ENCODE results near the gene KIR2DL1. TPM values are rescaled to one million over a fixed set of nuclear protein-coding genes. Genes with fewer than 3 reads are reported as not detected.
"Not testable (repeated sequence)": the region's sequence is repeated elsewhere in the genome, so short reads cannot be mapped to it uniquely, and the experiment has no call there.

The KIR2DL1 gene
- total RNA-seq, 1 donor from 2014 or later: not detected

DNA sequence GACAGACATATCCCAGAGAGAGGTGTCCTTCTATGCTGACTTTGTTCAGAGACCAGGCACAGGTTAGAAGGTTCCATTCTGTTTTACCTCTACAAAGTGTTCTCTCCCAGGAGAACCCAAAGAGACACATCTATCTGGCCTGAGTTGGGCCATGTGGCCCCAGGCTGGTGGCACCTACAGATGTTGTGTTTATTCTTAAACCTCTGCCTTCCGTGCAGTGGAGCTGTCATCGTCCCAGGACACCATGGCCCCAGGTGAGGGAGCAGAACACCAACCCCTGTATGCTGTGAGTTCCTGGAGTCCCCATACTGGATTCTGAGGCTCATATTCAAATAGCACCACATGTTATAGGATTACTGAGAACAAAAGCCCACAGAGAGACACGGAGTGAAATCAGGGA lies 41.4 kb upstream of the KIR2DL1 start:
- no peaks in the 10 kb centered on the region for H3K36me3 Mint-ChIP-seq (ENCODE audit: unreplicated experiment)
- H3K27me3 Mint-ChIP-seq (ENCODE audit: unreplicated experiment): no peaks in the 10 kb centered on the region
- peaks cover 65% of the 10 kb centered on the region for H3K9me3 Mint-ChIP-seq (ENCODE audit: unreplicated experiment)
- H3K27ac Mint-ChIP-seq (ENCODE audit: unreplicated experiment): no peak overlapping the region
- TF ChIP-seq, protein P1, sequence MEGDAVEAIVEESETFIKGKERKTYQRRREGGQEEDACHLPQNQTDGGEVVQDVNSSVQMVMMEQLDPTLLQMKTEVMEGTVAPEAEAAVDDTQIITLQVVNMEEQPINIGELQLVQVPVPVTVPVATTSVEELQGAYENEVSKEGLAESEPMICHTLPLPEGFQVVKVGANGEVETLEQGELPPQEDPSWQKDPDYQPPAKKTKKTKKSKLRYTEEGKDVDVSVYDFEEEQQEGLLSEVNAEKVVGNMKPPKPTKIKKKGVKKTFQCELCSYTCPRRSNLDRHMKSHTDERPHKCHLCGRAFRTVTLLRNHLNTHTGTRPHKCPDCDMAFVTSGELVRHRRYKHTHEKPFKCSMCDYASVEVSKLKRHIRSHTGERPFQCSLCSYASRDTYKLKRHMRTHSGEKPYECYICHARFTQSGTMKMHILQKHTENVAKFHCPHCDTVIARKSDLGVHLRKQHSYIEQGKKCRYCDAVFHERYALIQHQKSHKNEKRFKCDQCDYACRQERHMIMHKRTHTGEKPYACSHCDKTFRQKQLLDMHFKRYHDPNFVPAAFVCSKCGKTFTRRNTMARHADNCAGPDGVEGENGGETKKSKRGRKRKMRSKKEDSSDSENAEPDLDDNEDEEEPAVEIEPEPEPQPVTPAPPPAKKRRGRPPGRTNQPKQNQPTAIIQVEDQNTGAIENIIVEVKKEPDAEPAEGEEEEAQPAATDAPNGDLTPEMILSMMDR (IDR thresholded peaks at IDR 0.05): no peak
- DNase-seq (ENCODE audit: extremely low spot score, unreplicated experiment): peak; percentile 44
- H3K4me3 Mint-ChIP-seq (ENCODE audit: unreplicated experiment): no peak overlapping the region
- no peaks in the 10 kb centered on the region for H3K4me1 Mint-ChIP-seq (ENCODE audit: unreplicated experiment)

DNA sequence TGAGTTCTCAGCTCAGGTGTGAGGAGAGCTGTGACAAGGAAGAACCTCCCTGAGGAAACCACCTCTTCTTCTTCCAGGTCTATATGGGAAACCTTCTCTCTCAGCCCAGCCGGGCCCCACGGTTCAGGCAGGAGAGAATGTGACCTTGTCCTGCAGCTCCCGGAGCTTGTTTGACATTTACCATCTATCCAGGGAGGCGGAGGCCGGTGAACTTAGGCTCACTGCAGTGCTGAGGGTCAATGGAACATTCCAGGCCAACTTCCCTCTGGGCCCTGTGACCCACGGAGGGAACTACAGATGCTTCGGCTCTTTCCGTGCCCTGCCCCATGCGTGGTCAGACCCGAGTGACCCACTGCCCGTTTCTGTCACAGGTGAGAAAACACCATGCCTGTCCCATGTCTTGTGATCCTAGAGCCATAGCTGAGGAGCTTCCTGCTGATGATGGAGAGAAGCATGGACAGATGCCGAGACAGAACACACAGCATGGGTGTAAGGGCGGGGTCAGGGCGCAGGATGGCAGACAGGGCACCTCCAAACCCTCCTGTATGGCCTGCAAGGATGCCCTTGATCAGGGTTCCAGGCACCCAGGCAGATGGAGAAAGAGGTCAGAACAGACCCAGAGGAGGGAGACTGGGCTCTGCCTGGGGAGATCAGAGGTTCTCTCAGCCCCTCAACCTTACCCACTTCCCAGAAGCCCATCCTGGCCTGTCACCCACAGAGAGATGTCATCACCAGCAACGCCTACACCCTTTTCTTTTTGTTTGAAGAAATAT lies 40.0 kb upstream of the KIR2DL1 start:
- DNase-seq (ENCODE audit: extremely low spot score, unreplicated experiment): peak; percentile 68
- no peak overlapping the region for H3K4me3 Mint-ChIP-seq (ENCODE audit: unreplicated experiment)
- H3K27ac Mint-ChIP-seq (ENCODE audit: unreplicated experiment): no peak overlapping the region
- no peaks in the 10 kb centered on the region for H3K27me3 Mint-ChIP-seq (ENCODE audit: unreplicated experiment)
- H3K9me3 Mint-ChIP-seq (ENCODE audit: unreplicated experiment): peaks cover 68% of the 10 kb centered on the region
- TF ChIP-seq, protein P1 (IDR thresholded peaks at IDR 0.05): no peak
- H3K4me1 Mint-ChIP-seq (ENCODE audit: unreplicated experiment): no peaks in the 10 kb centered on the region
- no peaks in the 10 kb centered on the region for H3K36me3 Mint-ChIP-seq (ENCODE audit: unreplicated experiment)

DNA sequence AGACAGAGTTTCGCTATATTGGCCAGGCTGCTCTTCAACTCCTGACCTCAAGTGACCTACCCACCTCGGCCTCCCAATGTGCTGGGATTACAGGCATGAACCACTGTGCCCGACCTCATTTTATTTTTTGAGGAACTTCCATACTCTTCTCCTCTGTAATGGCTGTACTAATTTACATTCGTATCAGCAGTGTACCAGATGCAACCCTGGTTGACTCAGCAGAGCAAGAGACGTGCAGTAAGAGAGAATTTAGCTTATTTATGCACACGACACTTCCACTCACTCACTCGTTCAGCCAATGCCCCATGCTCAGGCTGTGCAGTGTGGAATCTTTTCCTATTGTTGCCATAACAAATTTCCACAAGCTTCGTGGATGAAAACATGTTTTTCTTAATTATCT lies 38.4 kb upstream of the KIR2DL1 start:
- Mint-ChIP-seq H3K4me3 (ENCODE audit: unreplicated experiment) (no peak overlapping the region), H3K9me3 (ENCODE audit: unreplicated experiment) (peaks cover 59% of the 10 kb centered on the region), H3K27me3 (ENCODE audit: unreplicated experiment) (no peaks in the 10 kb centered on the region), H3K4me1 (ENCODE audit: unreplicated experiment) (no peaks in the 10 kb centered on the region), H3K27ac (ENCODE audit: unreplicated experiment) (no peak overlapping the region), H3K36me3 (ENCODE audit: unreplicated experiment) (no peaks in the 10 kb centered on the region)
- TF ChIP-seq, protein P1 (IDR thresholded peaks at IDR 0.05): no peak
- DNase-seq (ENCODE audit: extremely low spot score, unreplicated experiment): no peak

DNA sequence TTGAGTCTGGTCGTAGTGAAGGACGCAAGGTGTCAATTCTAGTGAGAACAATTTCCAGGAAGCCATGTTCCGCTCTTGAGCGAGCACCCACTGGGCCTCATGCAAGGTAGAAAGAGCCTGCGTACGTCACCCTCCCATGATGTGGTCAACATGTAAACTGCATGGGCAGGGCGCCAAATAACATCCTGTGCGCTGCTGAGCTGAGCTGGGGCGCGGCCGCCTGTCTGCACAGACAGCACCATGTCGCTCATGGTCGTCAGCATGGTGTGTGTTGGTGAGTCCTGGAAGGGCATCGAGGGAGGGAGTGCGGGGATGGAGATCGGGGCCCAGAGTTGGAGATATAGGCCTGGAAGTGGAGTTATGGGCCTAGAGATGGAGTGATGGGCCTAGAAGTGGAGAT lies 31.3 kb upstream of the KIR2DL1 start, which contains the start of gene KIR2DL3:
TSS of gene KIR2DL3 (plus strand) at position 208 of the 400 bp plus-strand sequence. CDS start at position 241, 33 bp downstream.
- not testable (repeated sequence) for H3K36me3 Mint-ChIP-seq (ENCODE audit: unreplicated experiment); H3K27ac Mint-ChIP-seq (ENCODE audit: unreplicated experiment); H3K4me3 Mint-ChIP-seq (ENCODE audit: unreplicated experiment); H3K4me1 Mint-ChIP-seq (ENCODE audit: unreplicated experiment); H3K27me3 Mint-ChIP-seq (ENCODE audit: unreplicated experiment)
- DNase-seq (ENCODE audit: extremely low spot score, unreplicated experiment): peak; percentile 68
- H3K9me3 Mint-ChIP-seq (ENCODE audit: unreplicated experiment): peaks cover 45% of the 10 kb centered on the region

DNA sequence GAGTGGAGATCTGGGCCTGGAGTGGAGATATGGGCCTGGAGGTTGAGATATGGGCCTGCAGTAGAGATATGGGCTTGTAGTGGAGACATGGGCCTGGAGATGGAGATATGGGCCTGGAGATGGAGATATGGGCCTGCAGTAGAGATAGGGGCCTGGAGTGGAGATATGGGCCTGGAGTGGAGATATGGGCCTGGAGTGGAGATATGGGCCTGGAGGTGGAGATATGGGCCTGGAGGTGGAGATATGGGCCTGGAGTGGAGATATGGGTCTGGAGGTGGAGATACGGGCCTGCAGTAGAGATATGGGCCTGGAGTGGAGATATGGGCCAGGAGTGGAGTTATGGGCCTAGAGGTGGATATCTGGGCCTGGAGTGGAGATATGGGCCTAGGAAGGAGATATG lies 30.9 kb upstream of the KIR2DL1 start:
- Mint-ChIP-seq H3K27ac (ENCODE audit: unreplicated experiment) (no peak overlapping the region), H3K27me3 (ENCODE audit: unreplicated experiment) (no peaks in the 10 kb centered on the region), H3K4me1 (ENCODE audit: unreplicated experiment) (no peaks in the 10 kb centered on the region), H3K36me3 (ENCODE audit: unreplicated experiment) (peaks cover 2% of the 10 kb centered on the region), H3K9me3 (ENCODE audit: unreplicated experiment) (peaks cover 43% of the 10 kb centered on the region), H3K4me3 (ENCODE audit: unreplicated experiment) (no peak overlapping the region)
- DNase-seq (ENCODE audit: extremely low spot score, unreplicated experiment): no peak
- TF ChIP-seq, protein P1 (IDR thresholded peaks at IDR 0.05): no peak
